Activated CD8-positive, alpha-beta T cell treated with anti-CD3 and anti-CD28 coated beads for 36 hours (primary cell): ENCODE results near the gene NAGA. TPM values are rescaled to one million over a fixed set of nuclear protein-coding genes. Genes with fewer than 3 reads are reported as not detected.
A peak's percentile ranks its signal among the peaks of the same experiment; 100 is the strongest.
"Not testable (repeated sequence)": the region's sequence is repeated elsewhere in the genome, so short reads cannot be mapped to it uniquely, and the experiment has no call there.

Experiments used
- ATAC-seq: fragments of 200-7000 bp; cut with Tn5 transposase; one replicate; pipeline ENCODE4 v1.10.0; 2021; ENCODE audit warnings: mild to moderate bottlenecking, moderate library complexity
- CTCF ChIA-PET: fragments of 350-600 bp; sonication (Branson Sonifier 250); formaldehyde crosslinking; loops from one replicate; lab custom pipeline; 2021; ENCODE audit warnings: antibody characterized with exemption; lab: Charles Lee
- POLR2A ChIA-PET: fragments of 350-600 bp; sonication (Branson Sonifier 250); formaldehyde crosslinking; loops from one replicate; lab custom pipeline; 2021; ENCODE audit warnings: antibody characterized with exemption; lab: Charles Lee
- DNase-seq: peaks from one replicate; pipeline ENCODE4 v3.0.0-alpha.2; 2020
- H3K27ac Mint-ChIP-seq: one replicate; pipeline ENCODE4 v1.8.0; 2021; ENCODE audit warnings: mild to moderate bottlenecking, mixed read lengths
- H3K27me3 Mint-ChIP-seq: one replicate; pipeline ENCODE4 v1.8.0; 2021; ENCODE audit warnings: mixed read lengths
- H3K36me3 Mint-ChIP-seq: one replicate; pipeline ENCODE4 v1.8.0; 2021; ENCODE audit warnings: low read depth, mixed read lengths
- H3K4me1 Mint-ChIP-seq: one replicate; pipeline ENCODE4 v1.8.0; 2021; ENCODE audit warnings: low read depth, mixed read lengths
- H3K4me3 Mint-ChIP-seq: one replicate; pipeline ENCODE4 v1.8.0; 2021; ENCODE audit warnings: mild to moderate bottlenecking, moderate library complexity, mixed read lengths
- H3K9me3 Mint-ChIP-seq: one replicate; pipeline ENCODE4 v1.8.0; 2021; ENCODE audit warnings: mixed read lengths
- intact Hi-C: fragments of 100-400 bp; cut with micrococcal nuclease; formaldehyde crosslinking; loops from one replicate; pipeline ENCODE4 v1.10.0; 2022
- total RNA-seq, 2 experiments: library from RNA; stranded (reverse); gene quantifications; one replicate each; pipeline ENCODE4 v1.2.3, GENCODE V29; 2021
- TF ChIP-seq, protein P1 (sequence below): fragments of 200-600 bp; IDR thresholded peaks from one replicate; pipeline ENCODE4 v1.8.0; 2022; ENCODE audit warnings: antibody characterized with exemption, mild to moderate bottlenecking

Gene NAGA
- total RNA-seq, 2 experiments from 2014 or later, result 9.3 to 9.4 TPM

DNA sequence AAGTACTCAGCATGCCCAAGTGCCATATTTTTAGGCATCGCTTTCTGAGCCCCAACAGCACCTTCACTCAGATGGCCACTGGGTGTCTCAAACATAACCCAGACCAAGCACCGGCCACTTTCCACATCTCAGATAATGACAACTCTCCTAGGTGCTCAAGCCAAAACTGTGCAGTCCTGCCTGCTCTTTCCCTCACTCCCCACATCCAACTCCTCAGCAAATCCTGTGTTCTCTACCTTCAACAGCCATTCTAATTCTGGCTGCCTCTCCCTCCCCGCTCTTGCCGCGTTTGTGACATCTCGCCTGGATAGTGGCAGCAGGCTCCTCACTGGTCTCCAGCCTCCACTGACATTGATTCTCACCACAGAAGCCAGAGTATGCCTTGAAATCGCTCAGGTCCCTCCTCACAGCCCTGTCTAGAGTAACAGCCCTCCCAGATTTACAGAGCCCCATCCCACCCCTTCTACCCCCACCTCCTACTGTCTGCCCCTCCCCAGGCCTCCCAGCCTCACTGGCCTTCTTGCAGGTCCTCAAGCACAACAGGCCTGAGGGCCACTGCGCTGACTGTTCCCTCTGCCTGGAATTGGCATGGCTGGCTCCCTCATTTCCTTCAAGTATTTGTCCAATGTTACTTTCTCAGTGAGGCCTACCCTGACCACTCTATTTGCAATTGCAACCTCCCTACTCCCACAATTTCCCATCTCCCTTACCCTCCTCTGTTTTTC lies 2.2 kb upstream of the NAGA start:
- intact Hi-C loops, result loop anchor here (10.0 kb wide), 1 partner anchor 128 kb away; the partner anchor contains the start of gene CENPM
- TF ChIP-seq, protein P1, sequence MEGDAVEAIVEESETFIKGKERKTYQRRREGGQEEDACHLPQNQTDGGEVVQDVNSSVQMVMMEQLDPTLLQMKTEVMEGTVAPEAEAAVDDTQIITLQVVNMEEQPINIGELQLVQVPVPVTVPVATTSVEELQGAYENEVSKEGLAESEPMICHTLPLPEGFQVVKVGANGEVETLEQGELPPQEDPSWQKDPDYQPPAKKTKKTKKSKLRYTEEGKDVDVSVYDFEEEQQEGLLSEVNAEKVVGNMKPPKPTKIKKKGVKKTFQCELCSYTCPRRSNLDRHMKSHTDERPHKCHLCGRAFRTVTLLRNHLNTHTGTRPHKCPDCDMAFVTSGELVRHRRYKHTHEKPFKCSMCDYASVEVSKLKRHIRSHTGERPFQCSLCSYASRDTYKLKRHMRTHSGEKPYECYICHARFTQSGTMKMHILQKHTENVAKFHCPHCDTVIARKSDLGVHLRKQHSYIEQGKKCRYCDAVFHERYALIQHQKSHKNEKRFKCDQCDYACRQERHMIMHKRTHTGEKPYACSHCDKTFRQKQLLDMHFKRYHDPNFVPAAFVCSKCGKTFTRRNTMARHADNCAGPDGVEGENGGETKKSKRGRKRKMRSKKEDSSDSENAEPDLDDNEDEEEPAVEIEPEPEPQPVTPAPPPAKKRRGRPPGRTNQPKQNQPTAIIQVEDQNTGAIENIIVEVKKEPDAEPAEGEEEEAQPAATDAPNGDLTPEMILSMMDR, result no peak
- DNase-seq, result peak; percentile 26
- no peaks in the 10 kb centered on the region for H3K27me3 Mint-ChIP-seq
- ChIA-PET CTCF (no interaction called here), POLR2A (no interaction called here)
- H3K4me3 Mint-ChIP-seq, result peak overlapping the region; percentile 50
- H3K27ac Mint-ChIP-seq, result peak overlapping the region; percentile 61
- H3K36me3 Mint-ChIP-seq, result no peaks in the 10 kb centered on the region
- peaks cover 23% of the 10 kb centered on the region for H3K4me1 Mint-ChIP-seq
- no peaks in the 10 kb centered on the region for H3K9me3 Mint-ChIP-seq
- ATAC-seq, result no peak

DNA sequence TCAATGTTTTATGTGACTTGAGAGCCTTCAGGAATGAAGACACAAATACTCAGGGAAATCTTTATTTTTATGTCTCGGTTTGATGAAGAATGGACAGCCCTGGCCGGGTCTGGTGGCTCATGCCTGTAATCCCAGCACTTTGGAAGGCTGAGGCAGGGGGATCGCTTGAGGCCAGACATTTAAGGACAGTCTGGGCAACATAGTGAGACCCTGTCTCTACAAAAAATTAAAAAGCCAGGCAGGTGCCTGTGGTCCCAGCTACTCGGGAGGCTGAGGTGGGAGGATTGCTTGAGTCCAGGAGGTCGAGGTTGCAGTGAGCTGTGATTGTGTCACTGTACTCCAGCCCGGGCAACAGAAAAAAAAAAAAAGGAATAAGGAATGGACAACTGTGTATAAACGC lies 896 bp upstream of the NAGA start:
- ATAC-seq, H3K27ac Mint-ChIP-seq, H3K9me3 Mint-ChIP-seq, CTCF ChIA-PET, H3K36me3 Mint-ChIP-seq, H3K27me3 Mint-ChIP-seq, DNase-seq: not testable (repeated sequence)
- intact Hi-C loops, result loop anchor here (10.0 kb wide), 1 partner anchor 127 kb away; the partner anchor contains the start of gene CENPM
- POLR2A ChIA-PET, result interaction anchor here (0.6 to 4.4 kb wide), 6 partner anchors 8 to 209 kb away, joined by 3 to 27 read pairs (median 4); partner anchors contain the start of genes NDUFA6 and SMDT1
- Mint-ChIP-seq H3K4me1 (peaks cover 23% of the 10 kb centered on the region), H3K4me3 (peak overlapping the region; percentile 86)

DNA sequence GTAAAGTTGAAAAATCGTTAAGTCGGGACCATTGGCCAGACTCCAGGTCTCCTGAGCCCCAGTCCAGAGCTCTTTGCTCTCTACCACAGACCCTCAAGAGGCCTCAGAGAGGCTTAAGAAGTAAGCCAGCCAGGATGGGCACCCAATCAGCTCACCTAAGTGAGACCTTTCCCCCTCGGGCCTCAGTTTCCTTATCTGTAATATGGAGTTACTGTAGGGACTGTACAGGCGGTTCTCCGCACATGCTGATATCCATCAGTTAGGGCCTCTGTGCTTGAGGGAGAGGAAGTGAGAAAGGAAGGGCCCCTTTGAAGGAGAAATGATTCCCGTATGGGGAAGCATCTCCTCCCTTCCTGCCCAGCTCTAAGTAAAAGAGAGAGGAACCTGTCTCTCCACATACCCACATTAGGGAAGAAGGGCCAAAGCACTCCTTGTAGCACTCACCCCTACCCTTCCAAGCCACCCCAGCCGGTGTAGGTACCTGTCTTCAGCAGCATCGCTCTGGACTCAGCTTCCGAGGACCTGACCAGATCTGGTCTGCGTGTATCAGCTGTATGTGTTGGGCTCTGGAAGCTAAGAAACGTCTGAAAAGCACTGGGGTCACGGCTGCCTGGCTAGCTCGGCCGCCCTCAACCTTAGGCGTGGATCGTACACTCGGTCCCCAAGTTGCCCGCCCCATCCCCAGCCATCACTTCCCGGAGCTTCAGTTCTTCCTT lies 653 bp downstream of the NAGA start:
- Mint-ChIP-seq H3K4me1 (peaks cover 21% of the 10 kb centered on the region), H3K27ac (peak overlapping the region; percentile 88), H3K4me3 (peak overlapping the region; percentile 86), H3K36me3 (peaks cover 6% of the 10 kb centered on the region), H3K9me3 (no peaks in the 10 kb centered on the region), H3K27me3 (no peaks in the 10 kb centered on the region)
- TF ChIP-seq, protein P1, result no peak
- POLR2A ChIA-PET, result interaction anchor here (0.6 to 4.4 kb wide), 6 partner anchors 9 to 39 kb away, joined by 3 to 27 read pairs (median 4); partner anchors contain the start of gene SMDT1
- CTCF ChIA-PET, result interaction anchor here (0.7 to 1.4 kb wide), 6 partner anchors 9 to 208 kb away, joined by 3 to 5 read pairs (median 3); no protein-coding TSS in a partner anchor
- intact Hi-C loops, result loop anchor here (10.0 kb wide), 1 partner anchor 125 kb away; the partner anchor contains the start of gene CENPM
- DNase-seq, result no peak
- peak; percentile 1 for ATAC-seq

DNA sequence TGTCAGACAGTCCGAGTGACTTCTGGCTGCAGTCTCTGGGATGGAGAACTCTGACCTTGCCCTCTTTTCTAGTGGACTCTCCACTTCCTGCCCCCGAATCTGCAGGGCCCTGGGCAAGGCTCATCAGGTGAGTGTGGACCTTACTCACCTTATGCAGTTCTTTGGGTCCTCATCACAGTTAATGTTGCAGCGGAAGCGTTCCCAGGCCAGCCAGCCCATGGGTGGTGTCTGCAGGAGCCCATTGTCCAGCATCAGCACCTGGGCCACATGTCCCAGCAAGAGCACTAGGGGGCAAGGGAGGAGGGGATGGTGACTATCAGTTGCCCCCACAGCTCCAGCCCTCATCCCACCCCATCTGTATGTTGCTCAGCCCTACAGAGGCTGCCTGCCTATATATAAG lies 2.3 kb downstream of the NAGA start:
- H3K4me3 Mint-ChIP-seq, result no peak overlapping the region
- ATAC-seq, result no peak
- H3K27ac Mint-ChIP-seq, result no peak overlapping the region
- ChIA-PET POLR2A (interaction anchor here (0.8 to 4.4 kb wide), 2 partner anchors 11 to 22 kb away, joined by 3 to 27 read pairs; partner anchors contain the start of genes NDUFA6 and SMDT1), CTCF (no interaction called here)
- H3K9me3 Mint-ChIP-seq, result no peaks in the 10 kb centered on the region
- TF ChIP-seq, protein P1, result no peak
- DNase-seq, result no peak
- intact Hi-C loops, result no loop called here
- H3K36me3 Mint-ChIP-seq, result peaks cover 7% of the 10 kb centered on the region
- peaks cover 19% of the 10 kb centered on the region for H3K4me1 Mint-ChIP-seq
- H3K27me3 Mint-ChIP-seq, result no peaks in the 10 kb centered on the region

DNA sequence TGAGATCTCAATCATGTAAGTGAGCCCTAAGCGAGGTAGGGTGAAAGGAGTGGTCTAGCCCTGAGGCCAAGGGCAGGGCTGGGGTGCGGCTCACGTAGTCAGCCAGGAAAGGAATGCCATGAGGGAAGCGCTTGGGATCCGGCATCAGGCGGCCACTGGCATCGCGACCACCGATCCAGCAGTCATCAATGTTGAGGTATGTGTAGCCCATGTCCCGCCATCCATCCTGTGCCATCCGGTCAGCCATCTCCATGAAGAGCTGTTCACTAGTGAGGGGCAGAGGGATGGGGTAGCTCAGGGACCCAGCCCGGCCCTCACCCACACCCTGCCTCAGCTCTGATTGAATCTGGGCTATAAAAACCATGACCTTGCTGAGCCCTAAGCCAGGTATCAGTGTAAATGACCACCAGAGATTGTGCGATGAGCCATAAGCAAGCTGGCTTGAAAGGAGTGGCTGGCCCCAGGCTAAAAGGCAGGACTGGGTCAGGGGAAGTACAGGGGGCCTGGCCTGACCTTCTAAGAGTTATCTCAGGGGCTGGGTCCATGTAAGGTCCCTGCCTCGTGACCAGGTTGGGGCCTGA lies 2.9 kb downstream of the NAGA start:
- H3K36me3 Mint-ChIP-seq, result peaks cover 12% of the 10 kb centered on the region
- POLR2A ChIA-PET, result interaction anchor here (0.8 to 4.4 kb wide), 2 partner anchors 12 to 22 kb away, joined by 3 to 27 read pairs; partner anchors contain the start of genes NDUFA6 and SMDT1
- no peak for ATAC-seq

More for the DNA sequence above, 2.9 kb downstream of the NAGA start:
- no peaks in the 10 kb centered on the region for H3K27me3 Mint-ChIP-seq
- H3K4me1 Mint-ChIP-seq, result peaks cover 19% of the 10 kb centered on the region
- no peak for DNase-seq
- TF ChIP-seq, protein P1, result no peak
- CTCF ChIA-PET, result no interaction called here
- H3K4me3 Mint-ChIP-seq, result no peak overlapping the region
- intact Hi-C loops, result no loop called here
- H3K9me3 Mint-ChIP-seq, result no peaks in the 10 kb centered on the region
- H3K27ac Mint-ChIP-seq, result no peak overlapping the region
